SK-N-SH treated with all-trans-retinoic acid at 6 μM for 48 hours (cell line): ENCODE results near the gene TOPAZ1.
A peak's percentile ranks its signal among the peaks of the same experiment; 100 is the strongest.
"Not testable (repeated sequence)": the region's sequence is repeated elsewhere in the genome, so short reads cannot be mapped to it uniquely, and the experiment has no call there.

Experiments used
- ATAC-seq: fragments of 200-7000 bp; cut with Tn5 transposase; 3 replicates; pipeline ENCODE4 v1.9.1; 2020; ENCODE audit warnings: mild to moderate bottlenecking, moderate library complexity
- ARNTL ChIP-seq: fragments of 450-650 bp; formaldehyde crosslinking; IDR thresholded peaks from 2 replicates; pipeline ENCODE4 v1.5.0; 2020; ENCODE audit warnings: low read depth, mild to moderate bottlenecking, moderate library complexity, borderline replicate concordance
- BACH2 ChIP-seq: fragments of 250-450 bp; sonication (Bioruptor Pico); IDR thresholded peaks from 2 replicates; pipeline ENCODE4 v1.9.0; 2021; ENCODE audit warnings: mild to moderate bottlenecking, borderline replicate concordance
- CSDC2 ChIP-seq: fragments of 250-450 bp; sonication (Bioruptor Pico); IDR thresholded peaks from 2 replicates; pipeline ENCODE4 v1.5.0; 2020; ENCODE audit warnings: mild to moderate bottlenecking, moderate library complexity
- ESRRG ChIP-seq: fragments of 250-450 bp; sonication (Bioruptor Pico); IDR thresholded peaks from 2 replicates; pipeline ENCODE4 v1.6.1; 2021; ENCODE audit warnings: mild to moderate bottlenecking
- GLIS3 ChIP-seq: fragments of 250-450 bp; sonication (Bioruptor Pico); IDR thresholded peaks from 2 replicates; pipeline ENCODE4 v1.5.0; 2020; ENCODE audit warnings: mild to moderate bottlenecking, moderate library complexity
- ISL1 ChIP-seq: fragments of 250-450 bp; sonication (Bioruptor Pico); IDR thresholded peaks from 2 replicates; pipeline ENCODE4 v2.1.2; 2022; ENCODE audit warnings: mild to moderate bottlenecking, moderate library complexity
- PPARA ChIP-seq: fragments of 250-450 bp; sonication (Bioruptor Pico); IDR thresholded peaks from 2 replicates; pipeline ENCODE4 v1.5.0; 2020; ENCODE audit warnings: mild to moderate bottlenecking, borderline replicate concordance
- RARB ChIP-seq: fragments of 250-450 bp; sonication (Bioruptor Pico); IDR thresholded peaks from 2 replicates; pipeline ENCODE4 v1.8.0; 2021; ENCODE audit warnings: mild to moderate bottlenecking, moderate library complexity
- SNAI2 ChIP-seq: fragments of 250-450 bp; sonication (Bioruptor Pico); IDR thresholded peaks from 2 replicates; pipeline ENCODE4 v1.5.0; 2020; ENCODE audit warnings: mild to moderate bottlenecking, moderate library complexity
- TOX ChIP-seq: fragments of 250-450 bp; sonication (Bioruptor Pico); IDR thresholded peaks from 2 replicates; pipeline ENCODE4 v1.8.0; 2021; ENCODE audit warnings: mild to moderate bottlenecking, moderate library complexity, borderline replicate concordance
- TSHZ2 ChIP-seq: fragments of 250-450 bp; sonication (Bioruptor Pico); IDR thresholded peaks from 2 replicates; pipeline ENCODE4 v1.5.0; 2020; ENCODE audit warnings: mild to moderate bottlenecking, moderate library complexity
- ZC3H10 ChIP-seq: fragments of 250-450 bp; sonication (Bioruptor Pico); IDR thresholded peaks from 2 replicates; pipeline ENCODE4 v1.5.1; 2021; ENCODE audit warnings: mild to moderate bottlenecking, moderate library complexity
- ZFP3 ChIP-seq: fragments of 250-450 bp; sonication (Bioruptor Pico); IDR thresholded peaks from 2 replicates; pipeline ENCODE4 v1.5.0; 2020; ENCODE audit warnings: mild to moderate bottlenecking, moderate library complexity
- ZNF565 ChIP-seq: fragments of 450-650 bp; formaldehyde crosslinking; conservative IDR thresholded peaks from 2 replicates; pipeline ENCODE4 v1.5.0; 2020; ENCODE audit warnings: low read depth, mild to moderate bottlenecking, moderate library complexity
- ZNF70 ChIP-seq: fragments of 450-650 bp; formaldehyde crosslinking; IDR thresholded peaks from 2 replicates; pipeline ENCODE4 v1.5.0; 2020; ENCODE audit warnings: mild to moderate bottlenecking, moderate library complexity
- ZNF8 ChIP-seq: fragments of 450-650 bp; formaldehyde crosslinking; IDR thresholded peaks from 2 replicates; pipeline ENCODE4 v1.5.0; 2020; ENCODE audit warnings: mild to moderate bottlenecking, moderate library complexity
- TF ChIP-seq, protein P1 (sequence below): fragments of 250-450 bp; sonication (Bioruptor Pico); IDR thresholded peaks from 2 replicates; pipeline ENCODE4 v1.5.1; 2021; ENCODE audit warnings: mild to moderate bottlenecking, moderate library complexity
- TF ChIP-seq, protein P2 (sequence below): fragments of 250-450 bp; sonication (Bioruptor Pico); IDR thresholded peaks from 2 replicates; pipeline ENCODE4 v1.8.0; 2020; ENCODE audit warnings: mild to moderate bottlenecking, moderate library complexity, borderline replicate concordance
- TF ChIP-seq, protein P3 (sequence below): fragments of 250-450 bp; sonication (Bioruptor Pico); IDR thresholded peaks from 2 replicates; pipeline ENCODE4 v1.5.1; 2020; ENCODE audit warnings: low read depth, mild to moderate bottlenecking, moderate library complexity

The TOPAZ1 gene

DNA sequence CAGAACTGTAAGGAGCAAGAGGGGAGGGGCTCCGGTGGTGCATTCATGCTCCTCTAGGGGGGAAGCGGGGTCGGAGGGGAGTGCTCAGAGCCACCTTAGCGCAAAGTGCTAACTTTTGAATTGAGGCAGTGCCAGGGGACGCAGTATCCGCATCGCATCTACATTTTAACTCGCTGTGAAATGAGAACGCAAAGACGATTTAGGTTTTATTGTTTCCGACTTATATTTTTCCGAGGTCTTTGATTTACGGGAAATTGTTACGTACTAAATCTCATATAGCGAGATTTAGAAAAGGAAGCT is 97.1 kb downstream of the TOPAZ1 start:
- ATAC-seq: no peak
- no peak for TF ChIP-seq ESRRG
- no peak for TF ChIP-seq TSHZ2 (CRISPR knock-in tag)
- 0 out of 2 replicates have a peak, but pooled peaks have one; percentile 8 for TF ChIP-seq ZFP3 (CRISPR knock-in tag)
- TF ChIP-seq BACH2: no peak

GRCh38 chr3:44339181-44340057 is 97.7 kb downstream of the TOPAZ1 start:
- no peak; the same call in 2 of the 3 replicates for ATAC-seq
- TF ChIP-seq PPARA (no peak), TOX (CRISPR knock-in tag) (no peak), SNAI2 (CRISPR knock-in tag) (no peak), ZNF70 (no peak), ISL1 (no peak), ZNF565 (CRISPR knock-in tag) (no peak)
- TF ChIP-seq, protein P1, sequence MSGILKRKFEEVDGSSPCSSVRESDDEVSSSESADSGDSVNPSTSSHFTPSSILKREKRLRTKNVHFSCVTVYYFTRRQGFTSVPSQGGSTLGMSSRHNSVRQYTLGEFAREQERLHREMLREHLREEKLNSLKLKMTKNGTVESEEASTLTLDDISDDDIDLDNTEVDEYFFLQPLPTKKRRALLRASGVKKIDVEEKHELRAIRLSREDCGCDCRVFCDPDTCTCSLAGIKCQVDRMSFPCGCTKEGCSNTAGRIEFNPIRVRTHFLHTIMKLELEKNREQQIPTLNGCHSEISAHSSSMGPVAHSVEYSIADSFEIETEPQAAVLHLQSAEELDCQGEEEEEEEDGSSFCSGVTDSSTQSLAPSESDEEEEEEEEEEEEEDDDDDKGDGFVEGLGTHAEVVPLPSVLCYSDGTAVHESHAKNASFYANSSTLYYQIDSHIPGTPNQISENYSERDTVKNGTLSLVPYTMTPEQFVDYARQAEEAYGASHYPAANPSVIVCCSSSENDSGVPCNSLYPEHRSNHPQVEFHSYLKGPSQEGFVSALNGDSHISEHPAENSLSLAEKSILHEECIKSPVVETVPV (CRISPR knock-in tag): no peak

DNA sequence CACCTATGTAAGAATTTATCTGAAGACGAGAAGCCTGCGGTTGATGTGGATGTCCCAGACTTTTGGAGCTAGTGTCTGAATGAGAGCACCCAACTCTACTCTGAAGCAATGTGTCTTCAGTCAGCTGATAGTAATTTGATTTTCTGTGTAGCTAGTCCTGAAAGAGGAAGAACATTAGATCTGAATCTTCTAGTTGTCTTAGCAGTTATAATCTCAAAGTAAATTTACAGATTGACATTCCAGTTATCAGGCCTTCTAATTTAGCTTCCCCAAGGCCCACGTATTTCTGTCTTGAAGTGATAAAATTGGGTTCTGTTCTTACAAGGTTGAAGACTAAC is 98.3 kb downstream of the TOPAZ1 start:
- TF ChIP-seq ZC3H10 (CRISPR knock-in tag) (no peak), SNAI2 (CRISPR knock-in tag) (no peak), CSDC2 (CRISPR knock-in tag) (no peak), ARNTL (CRISPR knock-in tag) (no peak), BACH2 (no peak), ZNF8 (CRISPR knock-in tag) (no peak), ZNF70 (no peak), ZNF565 (CRISPR knock-in tag) (no peak), ISL1 (no peak)
- TF ChIP-seq, protein P2, sequence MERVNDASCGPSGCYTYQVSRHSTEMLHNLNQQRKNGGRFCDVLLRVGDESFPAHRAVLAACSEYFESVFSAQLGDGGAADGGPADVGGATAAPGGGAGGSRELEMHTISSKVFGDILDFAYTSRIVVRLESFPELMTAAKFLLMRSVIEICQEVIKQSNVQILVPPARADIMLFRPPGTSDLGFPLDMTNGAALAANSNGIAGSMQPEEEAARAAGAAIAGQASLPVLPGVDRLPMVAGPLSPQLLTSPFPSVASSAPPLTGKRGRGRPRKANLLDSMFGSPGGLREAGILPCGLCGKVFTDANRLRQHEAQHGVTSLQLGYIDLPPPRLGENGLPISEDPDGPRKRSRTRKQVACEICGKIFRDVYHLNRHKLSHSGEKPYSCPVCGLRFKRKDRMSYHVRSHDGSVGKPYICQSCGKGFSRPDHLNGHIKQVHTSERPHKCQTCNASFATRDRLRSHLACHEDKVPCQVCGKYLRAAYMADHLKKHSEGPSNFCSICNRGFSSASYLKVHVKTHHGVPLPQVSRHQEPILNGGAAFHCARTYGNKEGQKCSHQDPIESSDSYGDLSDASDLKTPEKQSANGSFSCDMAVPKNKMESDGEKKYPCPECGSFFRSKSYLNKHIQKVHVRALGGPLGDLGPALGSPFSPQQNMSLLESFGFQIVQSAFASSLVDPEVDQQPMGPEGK (CRISPR knock-in tag): no peak
- ATAC-seq: no peak

GRCh38 chr3:44342176-44342790 is 100.6 kb downstream of the TOPAZ1 start:
- TF ChIP-seq ISL1 (peak; percentile 51), BACH2 (no peak)
- ATAC-seq: no peak

GRCh38 chr3:44343421-44343820 is 101.7 kb downstream of the TOPAZ1 start:
- ATAC-seq: no peak
- no peak for TF ChIP-seq SNAI2 (CRISPR knock-in tag)

DNA sequence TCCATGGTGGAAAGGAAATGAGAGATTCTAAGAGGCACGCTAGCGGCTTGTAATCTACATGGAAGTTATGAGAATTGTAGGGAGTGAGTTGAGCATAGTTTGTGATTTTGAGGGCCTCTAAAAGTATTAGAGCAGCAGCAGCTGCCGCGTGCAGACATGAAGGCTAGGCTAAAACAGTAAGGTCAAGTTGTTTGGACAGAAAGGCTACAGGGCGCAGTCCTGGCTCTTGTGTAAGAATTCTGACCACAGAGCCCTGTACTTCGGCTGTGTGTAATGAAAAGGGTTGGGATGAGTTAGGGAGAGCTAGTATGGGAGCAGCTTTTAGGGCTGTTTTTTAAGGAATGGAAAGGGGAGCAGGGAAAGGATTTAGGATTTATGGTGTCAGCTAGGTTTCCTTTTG is 104.9 kb downstream of the TOPAZ1 start:
- ATAC-seq: not testable (repeated sequence)

GRCh38 chr3:44348993-44349392 is 107.3 kb downstream of the TOPAZ1 start:
- no peak for ATAC-seq
- TF ChIP-seq ZNF8 (CRISPR knock-in tag) (no peak), ZNF565 (CRISPR knock-in tag) (no peak), TSHZ2 (CRISPR knock-in tag) (no peak), ZFP3 (CRISPR knock-in tag) (no peak), ISL1 (no peak), ESRRG (no peak), PPARA (no peak), ARNTL (CRISPR knock-in tag) (no peak), TOX (CRISPR knock-in tag) (no peak), ZNF70 (no peak), ZC3H10 (CRISPR knock-in tag) (no peak), GLIS3 (CRISPR knock-in tag) (no peak), CSDC2 (CRISPR knock-in tag) (no peak), RARB (no peak)
- TF ChIP-seq, protein P3, sequence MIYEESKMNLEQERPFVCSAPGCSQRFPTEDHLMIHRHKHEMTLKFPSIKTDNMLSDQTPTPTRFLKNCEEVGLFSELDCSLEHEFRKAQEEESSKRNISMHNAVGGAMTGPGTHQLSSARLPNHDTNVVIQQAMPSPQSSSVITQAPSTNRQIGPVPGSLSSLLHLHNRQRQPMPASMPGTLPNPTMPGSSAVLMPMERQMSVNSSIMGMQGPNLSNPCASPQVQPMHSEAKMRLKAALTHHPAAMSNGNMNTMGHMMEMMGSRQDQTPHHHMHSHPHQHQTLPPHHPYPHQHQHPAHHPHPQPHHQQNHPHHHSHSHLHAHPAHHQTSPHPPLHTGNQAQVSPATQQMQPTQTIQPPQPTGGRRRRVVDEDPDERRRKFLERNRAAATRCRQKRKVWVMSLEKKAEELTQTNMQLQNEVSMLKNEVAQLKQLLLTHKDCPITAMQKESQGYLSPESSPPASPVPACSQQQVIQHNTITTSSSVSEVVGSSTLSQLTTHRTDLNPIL (CRISPR knock-in tag): no peak
